HG02623 (cell line): ENCODE results near the gene SSC5D.
"Not testable (repeated sequence)": the region's sequence is repeated elsewhere in the genome, so short reads cannot be mapped to it uniquely, and the experiment has no call there.

Experiments used
- ATAC-seq: cut with Tn5 transposase; IDR thresholded peaks from one replicate; pipeline ENCODE4 v1.9.1; 2021; ENCODE audit warnings: moderate library complexity; ENCODE audit not compliant: unreplicated experiment

The SSC5D gene

GRCh38 chr19:55486043-55486970 is 1.9 kb upstream of the SSC5D start:
- no peak for ATAC-seq

- ATAC-seq = no peak
Measured at GRCh38 chr19:55486971-55487923, 989 bp upstream of the SSC5D start.

DNA sequence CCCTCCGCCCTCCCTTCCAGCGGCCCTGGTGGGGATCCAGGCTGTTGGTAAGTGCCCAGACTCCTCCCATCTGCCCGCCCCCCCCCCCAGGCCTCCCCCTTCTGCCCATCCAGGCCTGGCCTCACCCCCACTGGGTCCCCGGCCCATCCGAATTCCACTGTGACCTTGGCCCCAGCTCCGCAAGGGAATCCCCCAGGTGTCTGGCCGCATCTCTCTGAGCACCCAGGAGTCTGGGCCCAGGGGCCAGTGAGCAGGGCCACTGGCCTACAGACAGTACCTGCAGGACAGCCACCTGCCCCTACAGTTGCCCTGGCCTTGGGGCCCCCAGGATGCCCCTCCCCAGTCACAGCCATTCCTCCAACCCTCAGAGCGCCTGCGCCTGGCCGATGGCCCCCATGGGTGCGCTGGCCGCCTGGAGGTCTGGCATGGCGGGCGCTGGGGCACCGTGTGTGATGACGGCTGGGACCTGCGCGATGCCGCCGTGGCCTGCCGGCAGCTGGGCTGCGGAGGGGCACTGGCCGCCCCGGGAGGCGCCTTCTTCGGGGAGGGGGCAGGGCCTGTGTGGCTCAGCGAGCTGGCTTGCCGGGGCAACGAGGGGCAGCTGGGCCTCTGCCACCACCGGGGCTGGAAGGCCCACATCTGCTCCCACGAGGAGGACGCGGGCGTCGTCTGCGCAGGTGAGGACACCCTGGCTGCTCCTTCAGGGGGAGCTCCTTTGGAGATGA is 912 bp downstream of the SSC5D start:
- ATAC-seq = no peak

DNA sequence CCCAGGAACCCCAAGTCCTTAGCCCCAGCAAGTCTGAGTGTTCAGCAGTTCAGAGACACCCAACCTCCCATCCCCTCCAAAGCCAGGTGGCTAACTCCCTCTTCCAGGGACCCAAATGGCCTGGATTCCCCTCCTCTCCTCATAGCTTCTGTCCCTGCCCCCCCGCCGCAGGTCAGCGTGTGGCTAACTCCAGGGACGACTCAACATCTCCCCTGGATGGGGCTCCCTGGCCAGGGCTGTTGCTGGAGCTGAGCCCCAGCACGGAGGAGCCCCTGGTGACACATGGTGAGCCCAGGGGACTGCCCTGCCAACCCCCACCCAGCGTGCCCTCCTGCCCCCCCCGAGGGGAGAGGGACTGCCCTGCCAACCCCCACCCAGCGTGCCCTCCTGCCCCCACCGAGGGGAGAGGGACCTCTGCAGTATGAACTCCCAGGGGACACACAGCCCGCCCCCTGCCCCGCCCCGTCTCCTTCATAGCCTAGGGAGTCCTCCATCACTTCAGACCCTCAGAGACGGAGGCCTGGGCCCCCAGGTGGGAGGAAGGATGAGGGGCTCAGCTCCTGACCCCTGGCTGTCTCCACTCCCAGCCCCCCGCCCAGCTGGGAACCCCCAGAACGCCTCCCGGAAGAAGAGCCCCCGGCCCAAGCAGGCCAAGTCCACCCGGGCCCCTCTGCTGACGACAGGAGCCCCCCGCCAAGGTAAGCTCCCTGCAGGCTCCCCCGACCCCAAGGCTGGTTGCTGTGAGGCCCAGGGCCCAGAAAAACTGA is 1.7 kb downstream of the SSC5D start:
- ATAC-seq = no peak

GRCh38 chr19:55490478-55491432 is 2.5 kb downstream of the SSC5D start:
- ATAC-seq = no peak

GRCh38 chr19:55491546-55492360 is 3.5 kb downstream of the SSC5D start:
- no peak for ATAC-seq

DNA sequence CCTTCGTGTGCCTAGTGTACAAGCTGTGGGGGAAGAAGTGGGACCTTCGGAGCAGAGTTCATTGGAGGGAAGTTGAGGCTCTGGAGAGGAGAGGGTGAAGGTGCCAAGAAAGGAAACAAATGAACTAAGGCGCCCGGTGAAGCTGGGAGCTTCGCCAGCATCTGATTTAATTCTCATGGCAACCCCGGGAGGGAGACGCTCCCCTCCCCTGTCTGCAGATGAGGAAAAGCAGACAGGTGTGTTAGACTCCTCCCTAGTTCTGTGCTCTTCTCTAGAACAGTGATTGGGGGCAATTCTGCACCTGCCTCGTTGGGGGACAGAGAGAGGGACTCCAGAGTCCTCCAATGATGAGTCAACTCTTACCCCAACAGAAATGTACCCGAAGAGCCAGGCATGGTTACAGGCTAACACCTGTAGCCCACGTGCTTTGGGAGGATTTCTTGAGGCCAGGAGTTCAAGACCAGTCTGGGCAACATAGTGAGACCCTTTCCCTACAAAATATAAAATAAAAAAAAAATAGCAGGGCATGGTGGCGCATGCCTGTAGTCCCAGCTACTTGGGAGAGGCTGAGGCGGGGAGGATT is 4.2 kb downstream of the SSC5D start:
- ATAC-seq = no peak

GRCh38 chr19:55493052-55493644 is 4.9 kb downstream of the SSC5D start:
- ATAC-seq = no peak

- no peak for ATAC-seq
Measured at GRCh38 chr19:55493645-55494171, 5.5 kb downstream of the SSC5D start.

GRCh38 chr19:55494172-55494761 is 6.0 kb downstream of the SSC5D start:
- no peak for ATAC-seq

DNA sequence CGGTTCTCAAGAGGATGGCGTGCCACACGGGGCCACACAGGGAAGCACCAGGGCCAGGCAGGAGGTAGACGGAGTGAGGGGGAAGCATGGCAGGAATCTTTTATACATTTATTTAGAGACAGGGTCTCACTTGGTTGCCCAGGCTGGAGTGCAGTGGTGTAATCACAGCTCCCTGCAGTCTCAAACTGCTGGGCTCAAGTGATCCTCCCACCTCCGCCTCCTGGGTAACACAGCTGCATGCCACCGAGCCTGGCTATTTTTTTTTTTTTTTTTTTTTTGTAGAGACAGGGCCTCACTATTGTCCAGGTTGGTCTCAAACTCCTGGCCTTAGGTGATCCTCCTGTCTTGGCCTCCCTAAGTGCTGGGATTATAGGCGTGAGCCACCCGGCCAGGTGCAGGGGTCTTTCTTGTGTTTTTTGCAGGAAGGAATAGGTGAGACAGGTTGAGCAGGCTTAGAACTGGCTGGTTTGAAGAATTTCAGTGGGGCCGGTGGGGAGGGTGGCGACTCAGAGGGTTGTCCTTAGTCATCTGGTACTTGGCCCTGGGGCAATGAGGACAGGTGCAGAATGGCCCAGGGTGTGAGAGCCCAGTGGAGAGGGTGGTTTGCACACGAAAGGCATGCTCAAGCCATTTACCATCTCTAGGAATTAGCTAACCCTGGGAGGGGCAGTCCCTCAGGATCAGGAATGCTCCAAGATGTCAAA is 7.6 kb downstream of the SSC5D start:
- no peak for ATAC-seq

- ATAC-seq = not testable (repeated sequence)
Measured at GRCh38 chr19:55496820-55497219, 8.6 kb downstream of the SSC5D start.

GRCh38 chr19:55497763-55498162 is 9.5 kb downstream of the SSC5D start:
- ATAC-seq = no peak

GRCh38 chr19:55498246-55498840 is 10.1 kb downstream of the SSC5D start:
- no peak for ATAC-seq

DNA sequence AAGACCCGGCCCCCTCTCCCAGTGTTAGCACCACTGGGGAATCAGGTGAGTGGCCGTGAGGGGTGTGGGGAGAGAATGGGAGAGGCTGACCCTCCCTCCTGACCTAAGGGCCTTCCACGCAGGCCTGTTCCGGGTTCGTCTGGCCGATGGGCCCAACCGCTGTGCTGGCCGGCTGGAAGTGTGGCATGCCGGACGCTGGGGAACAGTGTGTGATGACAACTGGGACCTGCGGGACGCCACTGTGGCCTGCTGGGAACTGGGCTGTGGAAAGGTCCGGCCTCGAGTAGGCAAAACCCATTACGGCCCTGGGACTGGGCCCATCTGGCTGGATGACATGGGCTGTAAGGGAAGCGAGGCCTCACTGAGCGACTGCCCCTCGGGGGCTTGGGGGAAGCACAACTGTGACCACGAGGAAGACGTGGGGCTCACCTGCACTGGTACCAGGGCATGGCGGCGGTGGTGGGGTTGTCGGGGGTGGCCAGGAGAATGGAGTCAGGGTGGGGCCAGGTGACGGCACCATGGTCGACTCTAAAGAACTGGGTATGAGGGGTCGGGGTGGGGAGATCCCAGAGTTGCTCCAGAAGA is 12.2 kb downstream of the SSC5D start:
- no peak for ATAC-seq
